Eye (tissue), 1 donor: Measurements from ENCODE around the gene TESK2.

Source experiments
- DNase-seq: peaks from one replicate; pipeline ENCODE4 v3.0.0-alpha.2; 2015

Gene TESK2

GRCh38 chr1:45299981-45300668 lies 190.8 kb downstream of the TESK2 start:
- peak; percentile 90 for DNase-seq

- DNase-seq, result no peak
These were observed 191.7 kb downstream of the TESK2 start for GRCh38 chr1:45299296-45299695.

GRCh38 chr1:45297666-45298356 lies 193.2 kb downstream of the TESK2 start:
- peak; percentile 77 for DNase-seq
